Gastroesophageal sphincter (tissue), 4 donors: ENCODE results near the gene MICAL1. TPM values are rescaled to one million over a fixed set of nuclear protein-coding genes. Genes with fewer than 3 reads are reported as not detected.

ENCODE experiments used
- ATAC-seq: fragments of 150-250 bp; one replicate; pipeline ENCODE4 v1.9.1; 2016; ENCODE audit warnings: mild to moderate bottlenecking, moderate library complexity
- H3K27ac ChIP-seq, 4 donors: fragments of 200-600 bp; sonication (generic) in 3 of 4; 1 replicate in 3 of 4; 2 replicates in 1 of 4; pipeline ENCODE4 v1.5.1; 2016 to 2019
- H3K27me3 ChIP-seq: fragments of 200-600 bp; sonication (generic); one replicate; pipeline ENCODE4 v1.5.1; 2019
- H3K36me3 ChIP-seq, 2 donors: fragments of 200-600 bp; sonication (generic); one replicate each; pipeline ENCODE4 v1.5.1; 2019; ENCODE audit warnings: control low read depth in 1 of 2
- H3K4me1 ChIP-seq, 3 donors: fragments of 200-600 bp; sonication (generic); 1 replicate in 2 of 3; 2 replicates in 1 of 3; pipeline ENCODE4 v1.5.1; 2016 to 2019; ENCODE audit warnings: control low read depth in 2 of 3
- H3K4me3 ChIP-seq, 2 donors: fragments of 200-600 bp; sonication (generic); one replicate each; pipeline ENCODE4 v1.5.1; 2019; ENCODE audit warnings: mild to moderate bottlenecking in 1 of 2, moderate library complexity in 1 of 2
- H3K9me3 ChIP-seq, 3 donors: fragments of 200-600 bp; sonication (generic); one replicate each; pipeline ENCODE4 v1.5.1; 2017 to 2019; ENCODE audit warnings: control low read depth in 2 of 3
- EP300 ChIP-seq: sonication (generic); formaldehyde crosslinking; IDR thresholded peaks from one replicate; pipeline ENCODE4 v1.6.1; 2017; ENCODE audit warnings: antibody characterized with exemption, mild to moderate bottlenecking
- POLR2A ChIP-seq, 2 donors: fragments of 450-650 bp; IDR thresholded peaks; one replicate each; pipeline ENCODE4 v1.6.1; 2017; ENCODE audit warnings: antibody characterized with exemption in 2 of 2, mild to moderate bottlenecking in 2 of 2, moderate library complexity in 1 of 2
- POLR2AphosphoS5 ChIP-seq: sonication (generic); formaldehyde crosslinking; IDR thresholded peaks from one replicate; pipeline ENCODE4 v1.6.1; 2017; ENCODE audit warnings: antibody characterized with exemption
- WGBS, 2 donors: methylation state at CpG; one replicate each; pipeline ENCODE4 v1.1.5; 2018; ENCODE audit warnings: low coverage in 1 of 2; 5-methylcytosine and 5-hydroxymethylcytosine counted together
- total RNA-seq, 4 donors: library from RNA; depleted of rRNA; stranded (reverse); fragments of >200 nt; gene quantifications; one replicate each; pipeline ENCODE4 v1.1.0, GENCODE V29; 2016
- TF ChIP-seq, protein P1 (sequence below), 4 experiments: fragments of 200-600 bp in 2 of 4; fragments of 450-650 bp in 2 of 4; sonication (generic) in 1 of 4; IDR thresholded peaks; one replicate each; pipeline ENCODE4 v1.5.1; 2017 to 2019; ENCODE audit warnings: antibody characterized with exemption in 4 of 4, mild to moderate bottlenecking in 2 of 4, moderate library complexity in 2 of 4

MICAL1 gene
- total RNA-seq, 4 donors from 2014 or later: 13.6 to 26.8 (median 20.9) TPM

DNA sequence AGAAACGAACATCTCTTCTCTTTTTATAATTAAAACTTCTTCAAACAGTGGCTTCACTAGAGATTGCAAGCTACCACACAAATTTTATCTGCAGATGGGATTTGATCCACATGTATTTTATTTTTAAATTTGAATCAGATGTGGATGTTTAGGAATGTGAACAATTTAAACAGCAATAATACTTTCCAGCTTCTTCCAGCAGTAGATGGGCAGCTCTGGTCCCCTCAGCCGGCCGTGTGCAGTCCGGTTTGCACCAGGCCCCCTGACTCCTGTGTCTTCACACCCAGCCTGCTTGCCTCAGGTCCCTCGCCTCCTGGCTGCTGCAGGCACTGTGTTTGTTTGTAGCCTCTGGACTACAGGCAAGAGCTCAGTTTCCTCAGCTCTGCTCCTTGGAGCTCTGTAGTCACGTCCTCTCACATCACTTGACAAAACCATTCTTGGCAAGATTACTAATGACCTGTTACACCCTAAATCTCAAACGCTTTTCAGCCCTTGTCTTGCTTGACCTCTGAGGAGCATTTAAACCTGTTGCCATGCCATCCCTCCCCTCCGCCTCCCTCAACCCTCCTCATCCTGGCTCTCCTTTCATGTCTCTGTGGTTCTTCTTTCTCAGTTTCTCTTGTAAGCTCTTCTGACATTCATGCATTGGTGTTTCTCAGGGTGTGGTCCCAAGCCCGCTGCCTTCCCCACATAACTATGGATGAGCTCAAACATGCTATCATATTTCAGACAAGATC is 40.6 kb upstream of the MICAL1 start:
- no peaks in the 10 kb centered on the region for H3K9me3 ChIP-seq
- no peak overlapping the region for H3K27ac ChIP-seq
- WGBS, 2 donors: 68 to 80% methylated on average over 8 to 9 of the region's 9 CpGs
- no peak for ATAC-seq
- H3K36me3 ChIP-seq: no peaks in the 10 kb centered on the region
- no peaks in the 10 kb centered on the region for H3K27me3 ChIP-seq
- H3K4me3 ChIP-seq: no peak overlapping the region
- no peaks in the 10 kb centered on the region for H3K4me1 ChIP-seq
- TF ChIP-seq, protein P1, sequence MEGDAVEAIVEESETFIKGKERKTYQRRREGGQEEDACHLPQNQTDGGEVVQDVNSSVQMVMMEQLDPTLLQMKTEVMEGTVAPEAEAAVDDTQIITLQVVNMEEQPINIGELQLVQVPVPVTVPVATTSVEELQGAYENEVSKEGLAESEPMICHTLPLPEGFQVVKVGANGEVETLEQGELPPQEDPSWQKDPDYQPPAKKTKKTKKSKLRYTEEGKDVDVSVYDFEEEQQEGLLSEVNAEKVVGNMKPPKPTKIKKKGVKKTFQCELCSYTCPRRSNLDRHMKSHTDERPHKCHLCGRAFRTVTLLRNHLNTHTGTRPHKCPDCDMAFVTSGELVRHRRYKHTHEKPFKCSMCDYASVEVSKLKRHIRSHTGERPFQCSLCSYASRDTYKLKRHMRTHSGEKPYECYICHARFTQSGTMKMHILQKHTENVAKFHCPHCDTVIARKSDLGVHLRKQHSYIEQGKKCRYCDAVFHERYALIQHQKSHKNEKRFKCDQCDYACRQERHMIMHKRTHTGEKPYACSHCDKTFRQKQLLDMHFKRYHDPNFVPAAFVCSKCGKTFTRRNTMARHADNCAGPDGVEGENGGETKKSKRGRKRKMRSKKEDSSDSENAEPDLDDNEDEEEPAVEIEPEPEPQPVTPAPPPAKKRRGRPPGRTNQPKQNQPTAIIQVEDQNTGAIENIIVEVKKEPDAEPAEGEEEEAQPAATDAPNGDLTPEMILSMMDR (IDR thresholded peaks at IDR 0.05): no peak
- no peak for TF ChIP-seq EP300
- TF ChIP-seq POLR2AphosphoS5: no peak
- TF ChIP-seq POLR2A (IDR thresholded peaks at IDR 0.05): no peak

DNA sequence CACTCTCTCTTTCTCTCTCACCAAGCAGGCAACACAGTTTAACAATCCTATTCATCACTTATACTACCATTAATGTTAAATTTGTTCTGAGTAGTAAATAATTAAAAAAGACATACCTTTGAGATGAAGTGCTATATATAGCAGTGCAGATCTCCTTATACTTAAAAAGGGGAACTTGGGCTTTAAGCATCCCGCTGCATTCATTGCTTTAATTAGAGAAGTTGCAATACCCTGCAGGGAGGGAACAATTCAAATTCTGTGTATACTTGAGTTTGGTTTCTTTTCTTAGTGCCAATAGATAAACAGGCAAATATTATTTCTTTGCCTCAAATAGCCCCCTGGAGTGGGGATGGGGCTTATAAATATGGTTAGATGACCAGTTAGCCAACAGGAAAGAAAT is 38.3 kb upstream of the MICAL1 start:
- no peaks in the 10 kb centered on the region for H3K4me1 ChIP-seq
- H3K4me3 ChIP-seq: no peak overlapping the region
- TF ChIP-seq POLR2A (IDR thresholded peaks at IDR 0.05): no peak
- TF ChIP-seq, protein P1 (IDR thresholded peaks at IDR 0.05): no peak
- no peak for TF ChIP-seq POLR2AphosphoS5
- TF ChIP-seq EP300: no peak
- H3K27ac ChIP-seq: no peak overlapping the region
- ATAC-seq: no peak
- no peaks in the 10 kb centered on the region for H3K9me3 ChIP-seq
- H3K27me3 ChIP-seq: no peaks in the 10 kb centered on the region
- WGBS, 2 donors: 65 to 100% methylated on average over 1 of the region's 1 CpG
- no peaks in the 10 kb centered on the region for H3K36me3 ChIP-seq

DNA sequence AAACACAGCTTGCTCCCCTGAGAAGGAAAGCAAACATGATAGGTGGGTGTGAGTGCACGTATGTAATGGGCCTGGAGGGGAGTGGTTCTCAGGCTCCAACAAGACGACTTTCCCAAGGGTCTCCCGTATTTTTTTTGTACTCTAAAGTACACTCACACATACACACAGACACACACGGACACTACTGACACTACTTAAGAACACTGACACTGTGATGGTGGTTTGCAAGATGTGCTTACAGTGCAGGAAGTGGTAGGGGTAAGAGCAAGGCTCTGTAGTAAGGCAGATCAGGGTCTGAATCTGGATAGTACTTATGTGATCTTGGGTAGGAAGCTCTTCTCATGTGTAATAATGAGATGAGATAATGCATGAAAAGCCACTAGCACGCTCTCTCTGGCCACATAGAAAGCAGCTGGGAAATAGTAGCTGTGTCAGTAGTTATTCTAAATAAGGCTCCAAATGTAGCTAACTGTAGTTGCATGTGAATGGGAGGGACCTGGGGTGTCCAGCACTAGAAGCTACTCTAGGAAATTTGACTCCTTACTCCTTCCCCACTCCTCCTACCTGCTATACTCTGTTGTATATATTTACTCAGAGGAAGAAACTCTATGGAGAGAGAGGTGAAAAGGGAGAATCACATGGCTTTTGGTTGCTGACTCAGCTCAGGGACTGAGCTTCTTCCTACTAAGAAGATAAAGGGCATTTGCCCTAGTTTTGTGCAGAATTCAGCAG is 35.8 kb upstream of the MICAL1 start:
- Histone ChIP-seq H3K9me3 (no peaks in the 10 kb centered on the region), H3K36me3 (no peaks in the 10 kb centered on the region), H3K27me3 (no peaks in the 10 kb centered on the region), H3K4me1 (no peaks in the 10 kb centered on the region), H3K27ac (no peak overlapping the region), H3K4me3 (no peak overlapping the region)
- no peak for ATAC-seq
- TF ChIP-seq POLR2A (IDR thresholded peaks at IDR 0.05): no peak
- no peak for TF ChIP-seq POLR2AphosphoS5
- TF ChIP-seq EP300: no peak
- TF ChIP-seq, protein P1 (IDR thresholded peaks at IDR 0.05): no peak
- 47 to 72% methylated on average over 5 of the region's 5 CpGs for WGBS, 2 donors

DNA sequence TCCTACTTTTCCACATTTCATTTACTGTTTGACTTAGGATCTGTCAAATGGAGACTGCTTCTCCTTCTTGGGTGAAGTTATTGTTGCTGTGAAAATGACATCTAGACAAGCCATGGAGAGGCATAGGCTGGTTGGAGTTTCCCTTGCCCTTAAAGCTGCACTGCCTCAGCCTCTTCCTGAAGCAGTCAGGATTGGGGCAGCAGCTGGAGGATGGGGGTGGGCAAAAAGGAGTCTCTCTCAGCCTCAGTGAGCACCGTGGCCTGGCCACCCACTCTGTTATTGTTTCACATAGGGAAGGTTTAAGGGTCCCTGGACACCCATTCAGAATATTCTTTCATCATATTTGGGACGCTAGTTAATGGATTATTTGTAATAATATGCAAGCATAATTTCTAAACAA is 35.1 kb upstream of the MICAL1 start:
- ATAC-seq: no peak
- 70 to 100% methylated on average over 1 to 2 of the region's 2 CpGs for WGBS, 2 donors

More for the DNA sequence above, 35.1 kb upstream of the MICAL1 start:
- Histone ChIP-seq H3K4me3 (no peak overlapping the region), H3K27me3 (no peaks in the 10 kb centered on the region), H3K4me1 (no peaks in the 10 kb centered on the region), H3K9me3 (no peaks in the 10 kb centered on the region), H3K27ac (no peak overlapping the region), H3K36me3 (no peaks in the 10 kb centered on the region)
- TF ChIP-seq, protein P1 (IDR thresholded peaks at IDR 0.05): no peak
- TF ChIP-seq EP300: no peak
- TF ChIP-seq POLR2A (IDR thresholded peaks at IDR 0.05): no peak
- TF ChIP-seq POLR2AphosphoS5: no peak
